RWPE1 (cell line): ENCODE measurements around the gene REC8.

Experiments
- CTCF ChIA-PET: fragments of 350-600 bp; sonication (Branson Sonifier 250); formaldehyde crosslinking; extraction: SDS; loops from one replicate; lab custom pipeline; 2021; lab: Yijun Ruan, JAX
- POLR2A ChIA-PET: fragments of 400-600 bp; formaldehyde crosslinking; extraction: SDS; loops from one replicate; lab custom pipeline; 2020; ENCODE audit warnings: antibody characterized with exemption; ENCODE audit not compliant: low non-redundant PET; lab: Yijun Ruan, JAX
- DNase-seq: peaks from one replicate; pipeline ENCODE4 v3.0.0; 2012; ENCODE audit warnings: low spot score
- H3K27ac ChIP-seq: fragments of 450-650 bp; 2 replicates; pipeline ENCODE4 v1.5.1; 2017
- CTCF ChIP-seq: fragments of 450-650 bp; conservative IDR thresholded peaks from 2 replicates; pipeline ENCODE4 v1.5.1; 2017; ENCODE audit warnings: low read depth, mild to moderate bottlenecking

The REC8 gene

GRCh38 chr14:24162093-24162492 is 9.8 kb upstream of the REC8 start:
- ChIA-PET POLR2A (interaction anchor here (0.6 to 1.3 kb wide), 2 partner anchors 22 to 48 kb away, joined by 4 read pairs; partner anchors contain the start of gene DCAF11), CTCF (interaction anchor here (1.3 to 1.9 kb wide), 3 partner anchors 12 to 104 kb away, joined by 4 to 8 read pairs (median 7); partner anchors contain the start of gene PSME1)
- H3K27ac ChIP-seq: peak overlapping the region; percentile 90
- no peak for TF ChIP-seq CTCF
- no peak for DNase-seq

- TF ChIP-seq CTCF: no peak
- ChIA-PET CTCF (no interaction called here), POLR2A (no interaction called here)
- peak overlapping the region; percentile 22 for H3K27ac ChIP-seq
- DNase-seq: no peak
These were observed 7.3 kb upstream of the REC8 start for GRCh38 chr14:24164518-24164991.

GRCh38 chr14:24165785-24166184 is 6.1 kb upstream of the REC8 start:
- POLR2A ChIA-PET: no interaction called here

GRCh38 chr14:24167469-24168114 is 4.3 kb upstream of the REC8 start:
- POLR2A ChIA-PET: no interaction called here
- CTCF ChIA-PET: interaction anchor here (0.6 kb wide), 2 partner anchors 11 to 1087 kb away, joined by 3 to 5 read pairs; no protein-coding TSS in a partner anchor
- no peak for TF ChIP-seq CTCF
- H3K27ac ChIP-seq: peak overlapping the region; percentile 46
- DNase-seq: no peak

More at GRCh38 chr14:24165785-24166184, 6.1 kb upstream of the REC8 start:
- TF ChIP-seq CTCF: no peak
- DNase-seq: no peak
- H3K27ac ChIP-seq: peak overlapping the region; percentile 22
- CTCF ChIA-PET: interaction anchor here (0.5 kb wide), 1 partner anchor 22 kb away, joined by 3 read pairs; no protein-coding TSS in a partner anchor

GRCh38 chr14:24172261-24172860 is 481 bp downstream of the REC8 start:
- no peak for DNase-seq
- POLR2A ChIA-PET: no interaction called here
- TF ChIP-seq CTCF: no peak
- CTCF ChIA-PET: no interaction called here
- no peak overlapping the region for H3K27ac ChIP-seq

GRCh38 chr14:24172871-24173281 is 996 bp downstream of the REC8 start:
- no peak for TF ChIP-seq CTCF
- CTCF ChIA-PET: interaction anchor here (0.6 kb wide), 1 partner anchor 98 kb away, joined by 3 read pairs; no protein-coding TSS in a partner anchor
- peak overlapping the region; percentile 5 for H3K27ac ChIP-seq
- no peak for DNase-seq
- POLR2A ChIA-PET: interaction anchor here (0.6 kb wide), 1 partner anchor 79 kb away, joined by 4 read pairs; no protein-coding TSS in a partner anchor
